GM21515 (cell line): ENCODE results near the gene TXNDC11.

Experiments
- ATAC-seq: cut with Tn5 transposase; IDR thresholded peaks from one replicate; pipeline ENCODE4 v1.9.1; 2021; ENCODE audit not compliant: unreplicated experiment

Gene TXNDC11

GRCh38 chr16:11662582-11662981 lies 80.1 kb downstream of the TXNDC11 start:
- no peak for ATAC-seq

DNA sequence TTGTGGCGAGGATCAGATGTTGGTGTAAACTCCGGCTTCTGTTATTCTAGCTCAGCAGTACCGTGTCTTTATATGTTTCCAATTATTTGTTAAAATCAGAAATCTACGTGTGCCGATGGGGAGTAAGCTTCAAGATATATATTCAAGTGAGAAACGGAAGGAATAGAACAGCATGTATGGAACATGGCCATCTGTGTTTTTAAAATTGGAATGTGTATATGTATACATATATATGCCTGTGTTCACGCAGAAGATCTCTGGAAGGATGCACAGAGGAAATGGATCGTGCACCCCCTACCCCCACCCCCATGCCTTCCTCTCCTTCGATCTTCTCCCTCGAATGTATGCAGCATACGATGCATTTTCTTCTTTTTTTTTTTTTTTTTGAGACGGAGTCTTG lies 82.1 kb downstream of the TXNDC11 start:
- ATAC-seq: no peak

DNA sequence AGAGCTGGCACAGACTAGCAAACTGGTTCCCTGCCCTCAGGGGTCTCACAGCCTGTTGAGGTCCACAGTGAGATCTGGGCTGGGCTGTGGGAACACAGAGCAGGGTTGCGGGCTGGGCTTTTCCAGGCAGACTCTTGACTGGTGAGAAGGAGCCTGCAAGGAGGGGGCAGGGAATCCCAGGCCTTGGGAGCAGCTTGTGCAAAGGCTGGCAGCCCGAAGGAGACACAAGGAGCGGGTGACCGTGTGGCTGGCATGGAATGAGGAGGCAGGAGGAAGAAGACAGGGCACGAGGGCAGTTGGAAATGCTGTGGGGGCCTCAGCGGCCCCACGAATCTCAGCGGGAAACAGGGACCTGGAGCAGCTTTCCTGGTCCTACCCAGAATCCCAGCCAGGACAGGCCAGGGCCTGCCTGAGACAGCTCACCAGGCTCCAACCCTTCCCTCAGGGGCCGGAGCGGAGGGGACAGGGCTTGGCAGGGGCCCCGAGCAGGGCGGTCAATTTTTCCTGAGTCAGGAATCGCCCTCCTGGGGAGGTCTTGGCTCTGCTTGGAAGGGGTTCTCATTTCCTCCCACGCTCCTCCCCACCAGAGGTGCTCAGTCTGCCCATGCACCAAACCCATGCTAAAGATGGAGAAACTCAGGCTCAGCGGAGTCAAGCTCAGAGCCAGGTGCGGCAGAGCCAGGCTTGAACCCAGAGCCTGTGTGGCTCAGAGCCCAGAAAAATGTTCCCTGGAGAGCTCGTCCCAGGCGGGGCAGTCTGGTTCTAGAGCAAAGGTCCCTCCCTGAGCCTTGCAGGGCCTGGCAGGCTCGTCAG lies 83.6 kb downstream of the TXNDC11 start:
- ATAC-seq: no peak

GRCh38 chr16:11657556-11657955 lies 85.1 kb downstream of the TXNDC11 start:
- ATAC-seq: no peak

DNA sequence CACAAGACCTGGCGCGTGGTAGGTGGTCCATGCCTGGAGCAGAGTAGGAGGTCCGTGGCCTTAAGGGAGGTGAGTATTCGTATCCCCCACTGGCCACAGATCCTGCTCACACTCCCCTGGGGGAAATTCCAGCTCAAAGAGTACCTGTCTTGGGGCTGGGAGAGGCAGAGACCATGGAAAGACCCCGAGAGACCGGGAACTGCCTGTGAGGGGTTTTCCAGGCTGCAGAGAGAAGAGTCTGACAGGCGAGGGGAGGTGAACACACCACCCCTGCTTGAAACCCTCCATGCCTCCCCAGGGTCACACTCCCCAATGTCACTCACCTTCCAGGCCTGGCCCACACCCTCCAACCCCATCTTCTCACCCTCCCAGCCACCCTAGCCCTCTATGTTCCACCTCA lies 87.0 kb downstream of the TXNDC11 start:
- no peak for ATAC-seq

GRCh38 chr16:11651796-11652195 lies 90.9 kb downstream of the TXNDC11 start:
- no peak for ATAC-seq

DNA sequence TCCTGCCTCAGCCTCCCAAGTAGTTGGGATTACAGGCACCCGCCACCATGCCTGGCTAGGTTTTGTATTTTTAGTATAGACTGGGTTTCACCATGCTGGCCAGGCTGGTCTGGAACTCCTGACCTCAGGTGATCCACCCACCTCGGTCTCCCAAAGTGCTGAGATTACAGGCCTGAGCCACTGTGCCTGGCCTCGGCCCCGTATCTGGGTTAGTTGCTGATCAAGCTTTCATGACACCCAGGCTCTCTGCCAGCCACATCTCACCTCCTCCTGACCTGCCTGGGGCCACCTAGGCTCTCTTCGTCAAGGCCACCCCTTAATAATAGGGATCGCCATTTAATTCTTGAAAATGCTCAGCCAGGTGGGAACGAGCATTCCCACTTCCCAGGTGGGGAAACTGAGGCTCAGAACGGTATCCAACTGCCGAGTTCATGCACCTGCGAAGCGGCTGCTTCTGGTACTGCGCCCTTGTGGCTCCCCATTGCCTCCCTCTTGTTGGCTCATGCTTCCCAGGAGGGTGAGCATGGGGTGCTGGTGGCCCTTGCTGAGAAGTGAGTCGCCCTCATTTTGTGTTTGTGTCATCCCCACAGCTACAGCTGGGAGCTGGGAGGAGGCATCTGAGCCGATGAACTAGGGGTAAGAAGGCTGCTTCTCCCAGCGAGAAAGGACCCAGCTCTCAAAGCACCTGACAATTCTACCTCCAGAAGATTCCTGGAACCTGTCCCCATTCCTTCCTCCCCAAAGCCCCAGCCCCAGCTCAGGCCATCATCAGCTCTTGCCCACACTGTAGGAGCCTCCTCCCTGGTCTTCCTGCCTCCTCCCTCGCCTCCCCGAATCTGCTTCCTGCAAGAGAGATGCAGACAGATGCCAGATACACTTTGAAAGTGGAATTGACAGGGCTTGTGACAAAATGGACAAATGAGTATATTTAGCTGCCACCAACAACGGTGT lies 91.7 kb downstream of the TXNDC11 start:
- ATAC-seq: no peak

- no peak for ATAC-seq
Measured at GRCh38 chr16:11649276-11649675, 93.4 kb downstream of the TXNDC11 start.

GRCh38 chr16:11642765-11643116 lies 99.9 kb downstream of the TXNDC11 start:
- ATAC-seq: no peak

- ATAC-seq: no peak
Measured at GRCh38 chr16:11640987-11641817, 101.5 kb downstream of the TXNDC11 start.

DNA sequence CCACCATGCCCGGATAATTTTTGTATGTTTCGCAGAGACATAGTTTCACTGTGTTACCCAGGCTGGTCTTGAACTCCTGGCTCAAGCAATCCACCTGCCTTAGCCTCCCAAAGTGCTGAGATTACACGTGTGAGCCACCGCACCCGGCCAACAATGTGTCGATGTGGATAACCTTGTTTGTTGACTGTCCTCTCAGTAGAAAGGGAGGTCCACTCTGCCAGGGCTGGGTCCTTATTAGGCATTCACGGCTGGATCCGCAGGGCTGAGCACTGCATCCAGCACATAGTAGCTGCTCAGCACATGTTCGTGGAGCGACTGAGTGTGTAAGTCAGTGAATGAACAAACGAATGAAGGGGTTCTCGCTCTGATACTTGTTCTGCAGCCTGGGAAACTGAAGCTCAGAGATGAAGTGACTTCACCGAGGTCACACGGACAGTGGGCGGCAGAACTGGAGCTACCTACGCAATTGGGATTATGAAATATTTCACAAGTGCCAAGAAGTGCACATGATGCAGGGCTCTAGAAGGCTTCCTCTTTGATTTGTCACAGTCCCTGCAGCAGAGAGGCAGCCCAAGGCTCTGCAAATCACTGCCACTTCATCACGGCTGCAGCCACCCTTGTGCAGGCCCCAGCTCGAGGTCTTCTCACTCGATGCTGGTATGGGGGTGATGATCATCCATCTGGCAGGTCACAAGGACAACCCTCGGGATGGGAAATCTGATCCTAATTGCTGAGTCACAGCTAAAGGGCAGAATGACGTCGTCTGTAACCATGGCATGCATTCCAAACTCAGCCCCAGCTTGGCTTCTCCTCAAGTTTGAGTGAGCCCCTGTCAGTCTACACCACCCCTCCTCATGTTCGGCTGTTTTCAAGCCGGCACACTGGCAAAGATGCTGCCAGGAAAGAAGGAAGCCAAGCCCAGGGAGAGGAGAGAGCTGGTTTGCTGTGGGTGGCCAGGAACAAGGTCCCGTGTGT lies 102.4 kb downstream of the TXNDC11 start:
- no peak for ATAC-seq

- ATAC-seq: no peak
Measured at GRCh38 chr16:11639008-11639562, 103.6 kb downstream of the TXNDC11 start.

- ATAC-seq: no peak
Measured at GRCh38 chr16:11638140-11638539, 104.5 kb downstream of the TXNDC11 start.

DNA sequence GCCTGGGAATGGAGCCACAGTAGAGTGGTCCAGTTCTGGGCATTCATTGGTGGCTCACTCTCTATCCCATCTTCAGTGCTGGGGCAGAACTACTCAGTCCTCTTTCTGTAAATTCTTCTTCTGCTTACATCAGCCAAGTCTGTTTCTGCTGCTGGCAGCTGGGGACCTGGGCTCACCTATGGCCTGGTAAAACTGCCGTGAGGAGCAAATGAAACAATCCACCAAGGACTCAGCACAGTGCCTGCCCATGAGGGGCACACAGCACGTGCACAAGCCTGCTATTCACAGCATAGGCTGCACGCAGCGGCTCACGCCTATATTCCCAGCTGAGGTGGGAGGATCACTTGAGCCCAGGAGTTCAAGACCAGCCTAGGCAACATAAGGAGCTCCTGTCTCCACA lies 105.3 kb downstream of the TXNDC11 start:
- ATAC-seq: no peak

- ATAC-seq: no peak
Measured at GRCh38 chr16:11636172-11636721, 106.4 kb downstream of the TXNDC11 start.

DNA sequence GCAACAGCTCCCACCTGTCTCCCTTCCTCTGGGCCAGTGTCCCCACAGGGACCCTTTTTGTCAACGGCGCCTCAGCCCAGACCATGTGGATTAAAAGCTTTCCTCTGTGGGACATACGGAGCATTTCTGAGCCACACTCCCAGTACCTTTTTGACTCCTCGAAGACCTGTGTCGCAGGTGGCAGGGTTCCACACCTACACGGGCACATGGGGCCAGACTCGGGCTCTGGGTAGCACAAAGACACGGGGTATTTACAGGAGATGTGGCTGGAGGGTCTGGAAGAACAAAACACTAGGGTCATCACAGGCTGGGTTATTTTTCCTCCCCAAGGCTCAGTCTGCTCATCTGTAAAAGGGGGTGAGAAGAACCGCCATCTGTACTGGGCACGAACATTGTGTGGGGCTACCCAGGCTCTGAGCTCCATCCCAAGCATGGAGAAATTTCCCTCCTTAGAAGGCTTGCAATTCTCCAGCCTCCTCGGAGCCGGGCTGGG lies 106.9 kb downstream of the TXNDC11 start:
- ATAC-seq: no peak

DNA sequence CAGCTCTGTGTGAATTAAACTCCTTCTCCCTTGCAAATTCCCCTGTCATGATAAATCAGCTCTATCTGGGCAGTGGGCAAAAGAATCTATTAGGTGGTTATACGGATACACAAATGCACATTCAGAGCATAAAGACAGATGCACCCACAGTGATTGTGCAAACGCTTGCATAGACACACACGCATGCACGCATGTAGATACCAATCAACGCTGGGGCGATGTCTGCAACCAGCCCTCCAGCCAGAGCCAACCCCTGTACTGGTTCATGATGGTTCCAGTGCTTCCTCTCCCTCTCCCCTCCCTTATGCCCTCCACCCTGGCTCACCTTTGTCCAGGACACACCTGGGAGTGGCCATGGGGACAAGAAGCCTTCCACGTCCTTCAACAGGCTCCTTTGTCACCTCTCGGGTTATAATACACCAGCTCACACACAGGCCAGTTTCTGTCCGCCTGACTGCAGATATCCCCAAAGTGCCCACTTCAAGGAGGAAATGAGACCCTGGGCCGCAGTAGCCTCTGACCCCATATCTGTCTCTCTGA lies 107.5 kb downstream of the TXNDC11 start:
- no peak for ATAC-seq

DNA sequence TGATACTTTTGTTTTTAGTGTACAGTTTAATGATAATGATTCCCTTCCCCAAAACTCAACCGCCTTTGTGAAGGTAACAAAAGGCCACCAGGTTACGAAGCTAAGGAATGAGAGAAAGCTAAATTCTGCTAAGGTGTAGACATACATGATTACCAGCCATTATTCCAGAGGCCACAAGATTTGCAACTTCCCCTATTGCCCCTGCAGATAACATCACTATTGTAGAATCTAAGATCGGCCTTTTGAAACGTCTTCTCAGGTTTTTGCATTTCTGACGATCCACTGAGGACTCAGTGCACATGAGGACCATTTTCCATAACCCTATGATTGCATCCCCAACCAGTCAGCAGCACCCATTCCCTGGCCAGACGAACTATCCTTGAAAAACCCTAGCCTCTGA lies 108.3 kb downstream of the TXNDC11 start:
- ATAC-seq: no peak

GRCh38 chr16:11633113-11633512 lies 109.5 kb downstream of the TXNDC11 start:
- ATAC-seq: no peak
